GM23338 (cell line): ENCODE measurements around the gene NDUFV1. TPM values are rescaled to one million over a fixed set of nuclear protein-coding genes. Genes with fewer than 3 reads are reported as not detected.

Experiments used
- ATAC-seq: fragments of 200-7000 bp; cut with Tn5 transposase; 3 replicates; pipeline ENCODE4 v1.9.1; 2020
- DNase-seq: peaks from one replicate; pipeline ENCODE4 v3.0.0-alpha.2; 2015; ENCODE audit warnings: low spot score
- H2AFZ ChIP-seq: fragments of 200-600 bp; sonication (generic); 2 replicates; pipeline ENCODE4 v1.8.0; 2016; ENCODE audit warnings: antibody characterized with exemption, mild to moderate bottlenecking, moderate library complexity
- H3F3A ChIP-seq: fragments of 200-600 bp; sonication (generic); replicated peaks from 2 replicates; pipeline ENCODE4 v1.8.0; 2017; ENCODE audit warnings: antibody characterized with exemption, mixed run types, low read depth
- H3K27ac ChIP-seq: fragments of 200-600 bp; sonication (generic); 2 replicates; pipeline ENCODE4 v1.6.1; 2016; ENCODE audit warnings: low read depth
- H3K27me3 ChIP-seq: fragments of 200-600 bp; sonication (generic); 2 replicates; pipeline ENCODE4 v1.8.0; 2016; ENCODE audit warnings: mild to moderate bottlenecking, mixed run types, moderate library complexity; ENCODE audit not compliant: insufficient read depth
- H3K36me3 ChIP-seq: fragments of 200-600 bp; sonication (generic); 2 replicates; pipeline ENCODE4 v1.8.0; 2016; ENCODE audit warnings: mild to moderate bottlenecking; ENCODE audit not compliant: insufficient read depth
- H3K4me1 ChIP-seq: fragments of 200-600 bp; sonication (generic); 2 replicates; pipeline ENCODE4 v1.8.0; 2016; ENCODE audit warnings: mild to moderate bottlenecking, moderate library complexity; ENCODE audit not compliant: insufficient read depth
- H3K4me2 ChIP-seq: fragments of 200-600 bp; sonication (generic); 2 replicates; pipeline ENCODE4 v1.7.1; 2017; ENCODE audit warnings: mixed run types
- H3K4me3 ChIP-seq: fragments of 200-600 bp; sonication (generic); 2 replicates; pipeline ENCODE4 v1.6.1; 2016; ENCODE audit warnings: mixed run types
- H3K79me2 ChIP-seq: fragments of 200-600 bp; sonication (generic); replicated peaks from 2 replicates; pipeline ENCODE4 v1.8.0; 2017; ENCODE audit warnings: mild to moderate bottlenecking; ENCODE audit not compliant: insufficient read depth
- H3K9me2 ChIP-seq: fragments of 200-600 bp; sonication (generic); 2 replicates; pipeline ENCODE4 v1.8.0; 2017; ENCODE audit not compliant: insufficient read depth
- H4K20me1 ChIP-seq: fragments of 200-600 bp; sonication (generic); replicated peaks from 2 replicates; pipeline ENCODE4 v1.8.0; 2017; ENCODE audit warnings: mild to moderate bottlenecking; ENCODE audit not compliant: insufficient read depth
- H3K27ac Mint-ChIP-seq: 2 replicates; pipeline ENCODE4 v1.8.0; 2020; ENCODE audit warnings: inconsistent platforms, mild to moderate bottlenecking, moderate library complexity, mixed read lengths
- H3K27me3 Mint-ChIP-seq: 3 replicates; pipeline ENCODE4 v1.8.0; 2022; ENCODE audit warnings: low read depth, mild to moderate bottlenecking, moderate library complexity, mixed read lengths, inconsistent platforms; ENCODE audit not compliant: insufficient read depth, poor library complexity
- H3K36me3 Mint-ChIP-seq: 3 replicates; pipeline ENCODE4 v1.8.0; 2021; ENCODE audit warnings: low read depth, mild to moderate bottlenecking, inconsistent platforms, moderate library complexity, mixed read lengths
- H3K4me1 Mint-ChIP-seq: 3 replicates; pipeline ENCODE4 v1.8.0; 2020; ENCODE audit warnings: mild to moderate bottlenecking, inconsistent platforms, mixed read lengths
- H3K4me3 Mint-ChIP-seq: 3 replicates; pipeline ENCODE4 v1.8.0; 2021; ENCODE audit warnings: moderate library complexity, mild to moderate bottlenecking, inconsistent platforms, mixed read lengths
- H3K9me3 Mint-ChIP-seq: 3 replicates; pipeline ENCODE4 v1.8.0; 2020; ENCODE audit warnings: moderate library complexity, mild to moderate bottlenecking, inconsistent platforms, mixed read lengths
- CREB1 ChIP-seq: fragments of 250-450 bp; sonication (Bioruptor Pico); IDR thresholded peaks from 2 replicates; pipeline ENCODE4 v1.5.0; 2020; ENCODE audit warnings: low read depth, mild to moderate bottlenecking, moderate library complexity
- CTCF ChIP-seq, 2 experiments: fragments of 200-600 bp in 1 of 2; sonication (generic) in 1 of 2; conservative IDR thresholded peaks; 2 replicates each; pipeline versions ENCODE4 v1.5.1 to v1.6.1; 2016 to 2017; ENCODE audit warnings: antibody characterized with exemption in 2 of 2, low read depth in 2 of 2, mild to moderate bottlenecking in 2 of 2, moderate library complexity in 1 of 2
- JUNB ChIP-seq: IDR thresholded peaks from one replicate; pipeline ENCODE4 v1.6.1; 2016; ENCODE audit warnings: antibody characterized with exemption; ENCODE audit not compliant: unreplicated experiment
- NANOG ChIP-seq: IDR thresholded peaks from 2 replicates; pipeline ENCODE4 v1.6.1; 2016; ENCODE audit warnings: antibody characterized with exemption, borderline replicate concordance
- POLR2AphosphoS5 ChIP-seq: IDR thresholded peaks from 2 replicates; pipeline ENCODE4 v1.6.1; 2016; ENCODE audit warnings: antibody characterized with exemption, low read depth
- STAT1 ChIP-seq: IDR thresholded peaks from one replicate; pipeline ENCODE4 v1.6.1; 2016; ENCODE audit warnings: antibody characterized with exemption; ENCODE audit not compliant: unreplicated experiment
- ZNF114 ChIP-seq: fragments of 250-450 bp; sonication (Bioruptor Pico); IDR thresholded peaks from 2 replicates; pipeline ENCODE4 v1.5.0; 2020; ENCODE audit warnings: mild to moderate bottlenecking, moderate library complexity
- ZNF331 ChIP-seq: fragments of 250-450 bp; sonication (Bioruptor Pico); IDR thresholded peaks from 2 replicates; pipeline ENCODE4 v1.5.0; 2020; ENCODE audit warnings: low read depth, mild to moderate bottlenecking, moderate library complexity
- polyA plus RNA-seq: library from polyadenylated mRNA; unstranded; fragments of >200 nt; fragmentation: Nextera tagmentation; extraction: Ambion mirVana; gene quantifications from 2 replicates; pipeline ENCODE4 v1.2.1, GENCODE V29; 2016
- total RNA-seq: library from RNA; depleted of rRNA; stranded (reverse); fragments of >200 nt; shearing (Covaris generic); gene quantifications from 2 replicates; pipeline ENCODE4 v1.2.3, GENCODE V29; 2014
- TF ChIP-seq, protein P1 (sequence below): fragments of 250-450 bp; sonication (Bioruptor Pico); IDR thresholded peaks from 2 replicates; pipeline ENCODE4 v1.5.0; 2020; ENCODE audit warnings: mild to moderate bottlenecking, moderate library complexity

The NDUFV1 gene
- total and polyA plus RNA-seq, 2 experiments from 2014 or later: 104 to 241 TPM

GRCh38 chr11:67582011-67582410 is 24.7 kb upstream of the NDUFV1 start:
- TF ChIP-seq ZNF114 (CRISPR knock-in tag): no peak
- TF ChIP-seq STAT1: no peak
- TF ChIP-seq CTCF (conservative IDR thresholded peaks at IDR 0.05; ENCODE audit: low read depth in 2 of 2): no peak
- TF ChIP-seq ZNF331 (CRISPR knock-in tag): no peak
- TF ChIP-seq, protein P1, sequence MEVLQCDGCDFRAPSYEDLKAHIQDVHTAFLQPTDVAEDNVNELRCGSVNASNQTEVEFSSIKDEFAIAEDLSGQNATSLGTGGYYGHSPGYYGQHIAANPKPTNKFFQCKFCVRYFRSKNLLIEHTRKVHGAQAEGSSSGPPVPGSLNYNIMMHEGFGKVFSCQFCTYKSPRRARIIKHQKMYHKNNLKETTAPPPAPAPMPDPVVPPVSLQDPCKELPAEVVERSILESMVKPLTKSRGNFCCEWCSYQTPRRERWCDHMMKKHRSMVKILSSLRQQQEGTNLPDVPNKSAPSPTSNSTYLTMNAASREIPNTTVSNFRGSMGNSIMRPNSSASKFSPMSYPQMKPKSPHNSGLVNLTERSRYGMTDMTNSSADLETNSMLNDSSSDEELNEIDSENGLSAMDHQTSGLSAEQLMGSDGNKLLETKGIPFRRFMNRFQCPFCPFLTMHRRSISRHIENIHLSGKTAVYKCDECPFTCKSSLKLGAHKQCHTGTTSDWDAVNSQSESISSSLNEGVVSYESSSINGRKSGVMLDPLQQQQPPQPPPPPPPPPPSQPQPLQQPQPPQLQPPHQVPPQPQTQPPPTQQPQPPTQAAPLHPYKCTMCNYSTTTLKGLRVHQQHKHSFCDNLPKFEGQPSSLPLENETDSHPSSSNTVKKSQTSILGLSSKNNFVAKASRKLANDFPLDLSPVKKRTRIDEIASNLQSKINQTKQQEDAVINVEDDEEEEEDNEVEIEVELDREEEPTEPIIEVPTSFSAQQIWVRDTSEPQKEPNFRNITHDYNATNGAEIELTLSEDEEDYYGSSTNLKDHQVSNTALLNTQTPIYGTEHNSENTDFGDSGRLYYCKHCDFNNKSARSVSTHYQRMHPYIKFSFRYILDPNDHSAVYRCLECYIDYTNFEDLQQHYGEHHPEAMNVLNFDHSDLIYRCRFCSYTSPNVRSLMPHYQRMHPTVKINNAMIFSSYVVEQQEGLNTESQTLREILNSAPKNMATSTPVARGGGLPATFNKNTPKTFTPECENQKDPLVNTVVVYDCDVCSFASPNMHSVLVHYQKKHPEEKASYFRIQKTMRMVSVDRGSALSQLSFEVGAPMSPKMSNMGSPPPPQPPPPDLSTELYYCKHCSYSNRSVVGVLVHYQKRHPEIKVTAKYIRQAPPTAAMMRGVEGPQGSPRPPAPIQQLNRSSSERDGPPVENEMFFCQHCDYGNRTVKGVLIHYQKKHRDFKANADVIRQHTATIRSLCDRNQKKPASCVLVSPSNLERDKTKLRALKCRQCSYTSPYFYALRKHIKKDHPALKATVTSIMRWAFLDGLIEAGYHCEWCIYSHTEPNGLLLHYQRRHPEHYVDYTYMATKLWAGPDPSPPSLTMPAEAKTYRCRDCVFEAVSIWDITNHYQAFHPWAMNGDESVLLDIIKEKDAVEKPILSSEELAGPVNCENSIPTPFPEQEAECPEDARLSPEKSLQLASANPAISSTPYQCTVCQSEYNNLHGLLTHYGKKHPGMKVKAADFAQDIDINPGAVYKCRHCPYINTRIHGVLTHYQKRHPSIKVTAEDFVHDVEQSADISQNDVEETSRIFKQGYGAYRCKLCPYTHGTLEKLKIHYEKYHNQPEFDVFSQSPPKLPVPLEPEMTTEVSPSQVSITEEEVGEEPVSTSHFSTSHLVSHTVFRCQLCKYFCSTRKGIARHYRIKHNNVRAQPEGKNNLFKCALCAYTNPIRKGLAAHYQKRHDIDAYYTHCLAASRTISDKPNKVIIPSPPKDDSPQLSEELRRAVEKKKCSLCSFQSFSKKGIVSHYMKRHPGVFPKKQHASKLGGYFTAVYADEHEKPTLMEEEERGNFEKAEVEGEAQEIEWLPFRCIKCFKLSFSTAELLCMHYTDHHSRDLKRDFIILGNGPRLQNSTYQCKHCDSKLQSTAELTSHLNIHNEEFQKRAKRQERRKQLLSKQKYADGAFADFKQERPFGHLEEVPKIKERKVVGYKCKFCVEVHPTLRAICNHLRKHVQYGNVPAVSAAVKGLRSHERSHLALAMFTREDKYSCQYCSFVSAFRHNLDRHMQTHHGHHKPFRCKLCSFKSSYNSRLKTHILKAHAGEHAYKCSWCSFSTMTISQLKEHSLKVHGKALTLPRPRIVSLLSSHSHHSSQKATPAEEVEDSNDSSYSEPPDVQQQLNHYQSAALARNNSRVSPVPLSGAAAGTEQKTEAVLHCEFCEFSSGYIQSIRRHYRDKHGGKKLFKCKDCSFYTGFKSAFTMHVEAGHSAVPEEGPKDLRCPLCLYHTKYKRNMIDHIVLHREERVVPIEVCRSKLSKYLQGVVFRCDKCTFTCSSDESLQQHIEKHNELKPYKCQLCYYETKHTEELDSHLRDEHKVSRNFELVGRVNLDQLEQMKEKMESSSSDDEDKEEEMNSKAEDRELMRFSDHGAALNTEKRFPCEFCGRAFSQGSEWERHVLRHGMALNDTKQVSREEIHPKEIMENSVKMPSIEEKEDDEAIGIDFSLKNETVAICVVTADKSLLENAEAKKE (CRISPR knock-in tag): no peak
- no peak for TF ChIP-seq NANOG
- no peak for TF ChIP-seq POLR2AphosphoS5
- no peak for TF ChIP-seq CREB1 (CRISPR knock-in tag)
- no peak for TF ChIP-seq JUNB
- Mint-ChIP-seq H3K36me3 (peaks cover 29% of the 10 kb centered on the region), H3K27ac (peak overlapping the region; percentile 2; the same call in 1 of the 2 replicates), H3K4me3 (peak overlapping the region; percentile 96), H3K27me3 (peaks cover 30% of the 10 kb centered on the region), H3K9me3 (peaks cover 2% of the 10 kb centered on the region; the same call in 2 of the 3 replicates), H3K4me1 (peaks cover 58% of the 10 kb centered on the region)
- Histone ChIP-seq H2AFZ (no peak overlapping the region), H3K4me3 (peak overlapping the region; percentile 17), H3K27me3 (no peaks in the 10 kb centered on the region), H3K79me2 (peaks cover 27% of the 10 kb centered on the region), H3K9me2 (no peaks in the 10 kb centered on the region), H3K4me1 (peaks cover 39% of the 10 kb centered on the region), H3K4me2 (peak overlapping the region; percentile 69), H4K20me1 (peaks cover 13% of the 10 kb centered on the region; the same call in 1 of the 2 replicates), H3K27ac (no peak overlapping the region), H3F3A (peaks cover 15% of the 10 kb centered on the region), H3K36me3 (peaks cover 11% of the 10 kb centered on the region; the same call in 1 of the 2 replicates)
- no peak for ATAC-seq
- no peak for DNase-seq
